Rectal smooth muscle tissue (tissue), 1 donor: ENCODE results near the gene GATAD2A.

Experiments
- H3K27ac ChIP-seq: one replicate; pipeline ENCODE4 v1.7.0; 2013; ENCODE audit warnings: low read depth, low read length, inconsistent platforms
- H3K27me3 ChIP-seq: one replicate; pipeline ENCODE4 v1.7.0; 2013; ENCODE audit warnings: low read length; ENCODE audit not compliant: control insufficient read depth, insufficient read depth
- H3K36me3 ChIP-seq: one replicate; pipeline ENCODE4 v1.7.0; 2013; ENCODE audit warnings: low read length; ENCODE audit not compliant: control insufficient read depth, insufficient read depth
- H3K4me1 ChIP-seq: one replicate; pipeline ENCODE4 v1.7.0; 2013; ENCODE audit warnings: low read length; ENCODE audit not compliant: control insufficient read depth, insufficient read depth
- H3K4me3 ChIP-seq: one replicate; pipeline ENCODE4 v1.7.0; 2013; ENCODE audit warnings: low read length
- H3K9ac ChIP-seq: one replicate; pipeline ENCODE4 v1.7.0; 2013; ENCODE audit warnings: low read length

The GATAD2A gene, protein sequence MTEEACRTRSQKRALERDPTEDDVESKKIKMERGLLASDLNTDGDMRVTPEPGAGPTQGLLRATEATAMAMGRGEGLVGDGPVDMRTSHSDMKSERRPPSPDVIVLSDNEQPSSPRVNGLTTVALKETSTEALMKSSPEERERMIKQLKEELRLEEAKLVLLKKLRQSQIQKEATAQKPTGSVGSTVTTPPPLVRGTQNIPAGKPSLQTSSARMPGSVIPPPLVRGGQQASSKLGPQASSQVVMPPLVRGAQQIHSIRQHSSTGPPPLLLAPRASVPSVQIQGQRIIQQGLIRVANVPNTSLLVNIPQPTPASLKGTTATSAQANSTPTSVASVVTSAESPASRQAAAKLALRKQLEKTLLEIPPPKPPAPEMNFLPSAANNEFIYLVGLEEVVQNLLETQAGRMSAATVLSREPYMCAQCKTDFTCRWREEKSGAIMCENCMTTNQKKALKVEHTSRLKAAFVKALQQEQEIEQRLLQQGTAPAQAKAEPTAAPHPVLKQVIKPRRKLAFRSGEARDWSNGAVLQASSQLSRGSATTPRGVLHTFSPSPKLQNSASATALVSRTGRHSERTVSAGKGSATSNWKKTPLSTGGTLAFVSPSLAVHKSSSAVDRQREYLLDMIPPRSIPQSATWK

DNA sequence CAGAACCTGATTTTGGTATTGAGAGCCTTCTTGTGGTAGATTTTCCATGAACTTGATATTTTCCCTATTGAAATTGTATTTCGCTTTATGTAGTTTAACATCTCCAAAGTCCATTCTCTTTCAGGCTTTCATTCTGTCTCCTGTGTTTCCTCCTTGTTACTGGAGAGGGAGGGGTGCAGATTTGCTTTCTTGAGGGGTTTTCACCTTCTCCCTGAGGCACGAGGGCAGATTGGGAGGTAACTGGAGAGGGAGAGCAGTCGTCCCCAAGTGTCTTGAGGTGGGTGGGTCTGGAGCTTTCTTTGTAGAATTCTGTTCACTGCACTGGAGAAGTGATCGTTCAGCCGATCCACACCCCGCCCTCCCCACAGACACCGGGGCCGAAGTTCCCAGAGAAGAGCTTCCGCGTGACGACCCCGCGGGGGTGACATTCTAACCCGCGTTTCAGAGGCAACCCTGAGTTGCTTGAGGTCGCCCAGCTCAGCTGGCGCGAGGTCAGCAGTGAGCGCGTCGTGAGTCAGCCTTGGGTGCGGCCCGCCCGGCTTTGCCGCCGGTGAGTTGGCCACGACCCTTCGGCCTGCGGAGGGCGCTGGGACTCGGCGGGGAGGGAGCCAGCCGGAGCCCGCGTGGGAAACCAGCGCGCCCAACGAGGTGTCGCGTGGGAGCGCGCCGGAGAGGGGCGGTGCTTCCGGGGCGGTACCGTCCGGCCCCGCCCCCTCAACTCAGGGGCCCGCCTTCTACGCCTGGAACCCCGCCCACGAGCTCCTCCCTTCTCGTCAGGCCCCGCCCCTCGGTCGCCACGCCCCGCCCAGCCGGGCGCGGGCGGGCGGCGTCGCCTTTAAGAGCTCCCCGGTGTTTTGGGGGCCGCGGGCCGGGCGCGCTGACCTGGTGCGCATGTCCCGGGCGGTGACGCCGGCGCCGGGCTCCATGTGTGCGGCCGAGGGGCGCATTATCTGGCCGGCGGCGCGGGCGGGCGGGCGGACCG is at the start of gene GATAD2A:
Gene GATAD2A (plus strand): TSS at position 797 of the 982 bp plus-strand sequence. CDS start 59,671 bp downstream, outside the sequence.
- H3K36me3 ChIP-seq: no peaks in the 10 kb centered on the region
- H3K4me1 ChIP-seq: peaks cover 11% of the 10 kb centered on the region
- H3K4me3 ChIP-seq: peak within 1 kb of the TSS; percentile 77
- H3K27me3 ChIP-seq: no peaks in the 10 kb centered on the region
- peak within 1 kb of the TSS; percentile 7 for H3K9ac ChIP-seq
- peak within 1 kb of the TSS; percentile 83 for H3K27ac ChIP-seq

DNA sequence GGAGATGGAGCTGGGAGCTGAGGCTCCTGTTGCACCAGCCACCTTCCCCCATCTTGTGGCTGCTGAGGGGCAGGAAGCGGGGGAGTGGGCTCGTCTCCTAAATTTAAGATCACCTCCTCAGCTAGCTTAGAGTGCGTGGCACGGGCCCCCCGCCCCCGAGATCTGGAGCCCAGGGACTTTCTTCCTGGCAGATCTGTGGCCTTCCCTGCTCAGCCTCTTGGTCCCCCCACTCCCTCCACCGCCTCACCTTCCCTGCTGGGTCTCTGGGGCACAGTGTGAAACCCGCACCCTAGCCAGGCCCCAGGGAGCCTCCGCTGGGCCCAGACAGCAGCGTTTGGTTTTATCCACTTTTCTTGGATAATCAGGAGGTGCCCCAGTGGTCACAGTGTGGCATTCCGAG is 49.0 kb upstream of the GATAD2A start:
- H3K36me3 ChIP-seq: peaks cover 32% of the 10 kb centered on the region
- H3K9ac ChIP-seq: no peak overlapping the region
- H3K27ac ChIP-seq: no peak overlapping the region
- H3K4me3 ChIP-seq: no peak overlapping the region
- H3K27me3 ChIP-seq: no peaks in the 10 kb centered on the region
- H3K4me1 ChIP-seq: peaks cover 3% of the 10 kb centered on the region

DNA sequence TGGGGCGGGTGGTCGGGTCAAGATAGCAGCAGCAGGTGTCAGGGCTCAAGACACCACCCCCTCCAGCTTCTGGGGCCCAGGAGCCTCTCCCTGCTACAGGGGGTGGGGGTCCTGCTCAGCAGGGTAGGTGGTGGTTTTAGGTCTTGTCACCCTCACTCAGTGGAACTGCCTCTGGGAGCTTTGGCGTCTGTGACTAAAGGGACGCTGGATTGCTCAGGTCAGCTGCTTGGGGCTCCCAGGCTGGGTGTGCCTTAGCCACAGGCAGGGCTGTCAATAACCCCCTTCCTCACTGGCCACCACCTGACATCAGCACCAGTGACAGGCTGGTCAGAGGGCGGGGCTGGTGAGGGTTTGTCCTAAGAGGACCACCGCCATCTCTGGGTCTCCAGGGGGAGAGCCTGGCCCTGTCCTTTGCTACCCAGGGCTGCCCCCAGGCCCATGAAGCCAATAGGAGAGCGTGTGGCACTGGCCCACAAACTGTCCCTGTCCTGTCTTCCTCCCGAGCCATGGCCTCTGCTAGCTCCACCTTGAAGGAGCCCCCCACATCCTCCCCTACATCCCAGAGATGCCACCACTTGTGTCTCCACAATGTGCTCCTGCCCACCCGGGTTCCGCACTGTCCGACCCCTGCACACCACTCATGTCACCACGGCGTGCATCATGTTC is 48.4 kb upstream of the GATAD2A start:
- Histone ChIP-seq H3K36me3 (peaks cover 31% of the 10 kb centered on the region), H3K27me3 (no peaks in the 10 kb centered on the region), H3K4me3 (no peak overlapping the region), H3K4me1 (peaks cover 3% of the 10 kb centered on the region), H3K27ac (no peak overlapping the region), H3K9ac (no peak overlapping the region)

DNA sequence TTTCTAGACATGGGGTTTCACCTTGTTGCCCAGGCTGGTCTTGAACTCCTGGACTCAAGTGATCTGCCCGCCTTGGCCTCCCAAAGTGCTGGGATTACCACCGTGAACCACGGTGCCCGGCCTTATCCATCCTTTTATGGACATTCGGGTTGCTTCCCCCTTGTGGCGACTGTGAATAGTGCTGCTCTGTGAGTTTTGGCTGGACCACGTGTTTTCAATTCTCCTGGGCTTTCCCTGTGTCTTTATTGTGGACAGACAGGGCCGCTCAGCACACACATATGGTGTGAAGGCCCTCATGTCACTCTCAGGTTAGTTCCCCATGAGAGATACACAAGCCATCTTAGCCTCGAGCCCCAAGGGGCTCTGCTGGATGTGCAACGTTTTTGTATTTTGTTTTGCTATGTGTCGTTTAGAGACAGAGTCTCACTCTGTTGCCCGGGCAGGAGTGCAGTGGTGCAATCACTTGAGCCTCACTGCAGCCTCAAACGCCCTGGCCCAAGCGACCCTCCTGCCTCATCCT is 44.3 kb upstream of the GATAD2A start:
- H3K9ac ChIP-seq: no peak overlapping the region
- peaks cover 3% of the 10 kb centered on the region for H3K4me1 ChIP-seq
- H3K27ac ChIP-seq: peak overlapping the region; percentile 18
- H3K36me3 ChIP-seq: peaks cover 2% of the 10 kb centered on the region
- no peak overlapping the region for H3K4me3 ChIP-seq
- no peaks in the 10 kb centered on the region for H3K27me3 ChIP-seq

DNA sequence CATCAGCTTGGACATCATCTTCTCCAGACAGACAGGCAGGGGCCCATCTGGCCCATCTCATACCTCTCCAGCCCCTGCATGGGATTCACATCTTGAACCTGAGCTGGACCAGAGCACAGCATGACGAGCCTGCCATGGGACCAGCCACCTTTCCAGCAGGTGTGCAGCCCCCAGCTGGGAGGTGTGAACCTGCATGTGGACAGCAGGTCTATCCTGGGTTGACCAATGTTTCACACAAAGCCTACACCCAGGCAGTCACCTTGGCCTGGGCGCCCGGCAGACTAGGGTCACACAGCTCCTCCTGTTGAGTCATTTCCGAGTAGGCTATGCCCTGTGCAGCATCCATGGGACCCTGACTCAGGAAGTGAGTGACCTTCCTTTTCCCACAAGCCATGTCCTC is 43.4 kb upstream of the GATAD2A start:
- no peak overlapping the region for H3K4me3 ChIP-seq
- H3K4me1 ChIP-seq: peaks cover 6% of the 10 kb centered on the region
- no peak overlapping the region for H3K9ac ChIP-seq
- H3K27me3 ChIP-seq: no peaks in the 10 kb centered on the region
- H3K36me3 ChIP-seq: no peaks in the 10 kb centered on the region
- no peak overlapping the region for H3K27ac ChIP-seq

DNA sequence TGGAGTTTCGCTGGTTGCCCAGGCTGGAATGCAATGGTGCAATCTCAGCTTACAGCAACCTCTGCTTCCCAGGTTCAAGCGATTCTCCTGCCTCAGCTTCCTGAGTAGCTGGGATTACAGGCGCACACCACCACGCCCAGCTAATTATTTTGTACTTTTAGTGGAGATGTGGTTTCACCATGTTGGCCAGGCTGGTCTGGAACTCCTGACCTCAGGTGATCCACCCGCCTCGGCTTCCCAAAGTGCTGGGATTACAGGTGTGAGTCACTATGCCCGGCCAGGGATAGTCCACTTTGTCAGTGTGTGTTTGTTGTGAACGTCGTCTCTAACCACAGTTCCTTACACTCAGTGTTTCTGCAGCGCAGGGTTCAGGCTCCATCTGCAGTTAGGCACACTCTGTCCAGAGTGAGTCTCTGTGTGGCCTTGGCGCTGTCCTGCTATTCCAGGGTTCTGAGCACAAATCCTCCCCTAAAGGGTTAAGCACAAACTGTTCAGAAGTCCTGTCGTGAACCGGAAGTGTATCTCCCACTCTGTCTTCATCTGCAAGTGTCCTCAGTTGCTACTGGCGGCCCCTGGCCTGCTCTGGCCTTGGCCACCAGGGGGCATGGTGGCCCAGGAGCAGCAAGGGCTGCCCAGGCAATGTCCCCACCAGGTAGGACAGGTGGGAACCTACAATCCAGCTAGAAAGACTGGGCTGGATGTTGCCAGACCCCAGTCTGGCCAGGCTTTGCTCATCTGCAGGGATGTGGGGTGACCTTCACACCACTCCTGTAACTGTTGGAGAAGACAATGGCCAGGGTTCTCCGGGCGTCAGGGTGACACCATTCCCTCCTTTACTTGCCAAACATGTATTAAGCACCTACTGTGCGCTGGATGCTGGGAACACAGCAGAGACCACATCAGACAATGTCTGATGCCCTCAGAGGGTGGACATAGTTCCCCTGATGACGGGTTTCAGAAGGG is 38.8 kb upstream of the GATAD2A start:
- Histone ChIP-seq H3K9ac (peak overlapping the region; percentile 16), H3K4me1 (peaks cover 3% of the 10 kb centered on the region), H3K27me3 (no peaks in the 10 kb centered on the region), H3K4me3 (peak overlapping the region; percentile 45), H3K27ac (no peak overlapping the region), H3K36me3 (no peaks in the 10 kb centered on the region)

DNA sequence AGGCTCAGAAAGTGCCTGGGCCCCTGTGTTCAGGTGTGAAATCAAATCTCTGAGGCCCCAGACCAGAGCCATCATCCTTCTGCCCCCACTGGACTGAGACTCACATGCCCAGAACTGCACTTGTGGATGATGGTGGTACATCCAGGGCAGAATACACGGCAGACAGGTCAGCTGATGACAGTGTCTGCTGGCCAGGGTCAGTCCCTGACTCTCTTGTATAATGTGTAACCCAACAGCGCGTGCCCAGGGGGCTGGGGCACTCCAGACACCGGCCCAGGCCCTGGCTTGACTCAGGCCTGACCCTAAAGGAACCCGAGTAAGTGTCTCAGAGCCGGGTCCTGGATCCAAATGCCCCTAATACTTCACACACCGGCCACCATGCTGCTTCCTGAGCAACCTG is 37.4 kb upstream of the GATAD2A start:
- Histone ChIP-seq H3K27ac (no peak overlapping the region), H3K9ac (no peak overlapping the region), H3K4me3 (no peak overlapping the region), H3K36me3 (no peaks in the 10 kb centered on the region), H3K4me1 (peaks cover 3% of the 10 kb centered on the region), H3K27me3 (no peaks in the 10 kb centered on the region)

DNA sequence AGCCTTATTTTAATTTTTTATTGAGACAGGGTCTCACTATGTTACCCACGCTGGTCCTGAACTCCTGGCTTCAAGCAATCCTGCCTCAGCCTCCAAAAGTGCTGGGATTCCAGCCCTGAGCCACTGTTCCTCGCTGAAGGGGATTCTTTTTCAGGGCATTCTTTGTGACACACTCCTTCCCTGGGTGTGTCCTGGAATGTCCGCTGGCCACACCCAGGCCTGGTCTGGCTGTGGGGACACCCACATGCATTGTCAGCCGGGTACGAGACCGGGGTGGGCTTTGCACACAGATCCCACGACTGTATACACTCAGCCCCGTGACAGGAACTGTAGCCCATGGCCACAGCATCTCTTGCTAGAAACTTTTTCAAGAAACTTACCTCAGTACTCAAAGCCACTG is 34.4 kb upstream of the GATAD2A start:
- Histone ChIP-seq H3K27me3 (no peaks in the 10 kb centered on the region), H3K4me1 (peaks cover 3% of the 10 kb centered on the region), H3K9ac (no peak overlapping the region), H3K27ac (no peak overlapping the region), H3K4me3 (no peak overlapping the region), H3K36me3 (no peaks in the 10 kb centered on the region)

DNA sequence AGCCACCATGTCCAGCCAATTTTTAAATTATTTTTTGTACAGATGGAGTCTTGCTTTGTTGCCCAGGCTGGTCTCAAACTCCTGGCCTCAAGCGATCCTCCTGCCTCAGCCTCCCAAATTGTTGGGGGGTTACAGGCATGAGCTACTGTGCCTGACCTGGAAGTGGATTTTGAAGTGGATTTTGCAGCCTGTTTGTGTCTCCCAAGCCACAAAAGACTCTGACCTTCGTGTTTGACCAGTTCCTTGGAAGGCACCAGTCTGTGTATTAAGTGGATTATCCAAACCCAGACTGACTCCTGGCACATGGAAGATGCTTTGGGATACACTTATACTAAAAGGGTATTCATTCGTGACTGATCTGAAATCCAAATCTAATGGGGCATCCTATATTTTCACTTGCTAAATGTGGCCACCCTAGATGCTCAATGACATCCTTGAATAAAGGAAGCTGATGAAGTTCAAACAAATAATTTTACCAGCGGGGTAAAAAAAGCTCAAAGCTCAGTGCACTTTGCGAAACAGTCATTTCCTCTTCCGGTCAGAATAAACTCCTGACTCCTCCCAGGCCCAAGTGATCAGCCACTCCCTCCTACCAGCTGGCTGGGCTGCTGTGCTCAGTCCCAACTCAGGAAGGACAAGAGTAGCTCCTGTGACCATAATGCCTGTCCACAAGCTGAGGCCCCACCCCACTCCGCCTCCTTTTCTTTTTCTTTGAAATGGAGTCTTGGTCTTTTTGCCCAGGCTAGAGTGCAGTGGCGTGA is 32.6 kb upstream of the GATAD2A start:
- no peaks in the 10 kb centered on the region for H3K36me3 ChIP-seq
- peaks cover 3% of the 10 kb centered on the region for H3K4me1 ChIP-seq
- peak overlapping the region; percentile 28 for H3K4me3 ChIP-seq
- no peak overlapping the region for H3K27ac ChIP-seq
- no peaks in the 10 kb centered on the region for H3K27me3 ChIP-seq
- H3K9ac ChIP-seq: no peak overlapping the region

DNA sequence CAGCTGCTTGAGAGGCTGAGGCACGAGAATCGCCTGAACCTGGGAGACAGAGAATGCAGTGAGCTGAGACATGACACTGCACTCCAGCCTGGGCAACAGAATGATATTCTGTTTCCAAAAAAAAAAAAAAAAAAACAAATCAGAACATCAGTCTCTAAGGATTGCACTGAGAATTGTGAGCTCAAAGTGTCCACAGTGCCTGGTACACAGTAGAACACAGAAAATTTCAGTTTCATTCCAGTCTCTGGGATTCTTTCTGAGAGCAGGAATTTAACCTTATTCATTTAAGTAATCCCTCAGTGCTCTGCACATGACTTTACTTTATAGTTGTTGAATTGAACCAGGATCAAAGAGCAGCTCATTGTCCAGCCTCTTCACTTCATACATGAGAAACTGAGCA is 25.9 kb upstream of the GATAD2A start:
- Histone ChIP-seq H3K4me1 (peaks cover 5% of the 10 kb centered on the region), H3K36me3 (no peaks in the 10 kb centered on the region), H3K27ac (no peak overlapping the region), H3K4me3 (no peak overlapping the region), H3K27me3 (no peaks in the 10 kb centered on the region), H3K9ac (no peak overlapping the region)
